GM13977 (cell line): ENCODE data around the gene CBFA2T2.
"Not testable (repeated sequence)": the region's sequence is repeated elsewhere in the genome, so short reads cannot be mapped to it uniquely, and the experiment has no call there.

Experiments
- DNase-seq: peaks from one replicate; pipeline ENCODE4 v3.0.0; 2012; ENCODE audit warnings: low spot score
- CTCF ChIP-seq: IDR thresholded peaks from 2 replicates; pipeline ENCODE4 v1.5.1; 2012; ENCODE audit warnings: mild to moderate bottlenecking, control low read depth; ENCODE audit not compliant: insufficient read depth; ENCODE audit errors: extremely low read depth, missing control alignments
- in situ Hi-C: fragments of 300-500 bp; cut with MboI; formaldehyde crosslinking; loops from one replicate; pipeline ENCODE4 v1.12.0; 2022; ENCODE audit warnings: low sequenced_read_pairs, low pct_unique_long_range_greater_than_20kb, mixed read lengths, inconsistent platforms; ENCODE audit not compliant: unreplicated experiment

Gene CBFA2T2

GRCh38 chr20:33499355-33499754, 9.5 kb downstream of the CBFA2T2 start:
- DNase-seq = peak; percentile 55
- in situ Hi-C loops = no loop called here
- no peak for TF ChIP-seq CTCF

- DNase-seq = no peak
- no peak for TF ChIP-seq CTCF
- in situ Hi-C loops = no loop called here
Measured at GRCh38 chr20:33501000-33501399, 11.1 kb downstream of the CBFA2T2 start.

GRCh38 chr20:33503564-33503963, 13.7 kb downstream of the CBFA2T2 start:
- no peak for TF ChIP-seq CTCF
- in situ Hi-C loops = no loop called here
- DNase-seq = no peak

GRCh38 chr20:33506576-33506975, 16.7 kb downstream of the CBFA2T2 start:
- no peak for DNase-seq
- in situ Hi-C loops = no loop called here
- TF ChIP-seq CTCF = no peak

GRCh38 chr20:33507461-33507860, 17.6 kb downstream of the CBFA2T2 start:
- DNase-seq = no peak
- in situ Hi-C loops = no loop called here
- TF ChIP-seq CTCF = no peak

GRCh38 chr20:33508015-33508414, 18.1 kb downstream of the CBFA2T2 start:
- DNase-seq = not testable (repeated sequence)

GRCh38 chr20:33509057-33509456, 19.2 kb downstream of the CBFA2T2 start:
- in situ Hi-C loops, DNase-seq: not testable (repeated sequence)

More at GRCh38 chr20:33508015-33508414, 18.1 kb downstream of the CBFA2T2 start:
- in situ Hi-C loops = not testable (repeated sequence)

GRCh38 chr20:33511876-33512275, 22.0 kb downstream of the CBFA2T2 start:
- DNase-seq, in situ Hi-C loops: not testable (repeated sequence)
